ENCODE data around the gene GBX2. TPM values are rescaled to one million over a fixed set of nuclear protein-coding genes. Genes with fewer than 3 reads are reported as not detected.

Gene GBX2
- total RNA-seq, 1 donor from 2014 or later: not detected

DNA sequence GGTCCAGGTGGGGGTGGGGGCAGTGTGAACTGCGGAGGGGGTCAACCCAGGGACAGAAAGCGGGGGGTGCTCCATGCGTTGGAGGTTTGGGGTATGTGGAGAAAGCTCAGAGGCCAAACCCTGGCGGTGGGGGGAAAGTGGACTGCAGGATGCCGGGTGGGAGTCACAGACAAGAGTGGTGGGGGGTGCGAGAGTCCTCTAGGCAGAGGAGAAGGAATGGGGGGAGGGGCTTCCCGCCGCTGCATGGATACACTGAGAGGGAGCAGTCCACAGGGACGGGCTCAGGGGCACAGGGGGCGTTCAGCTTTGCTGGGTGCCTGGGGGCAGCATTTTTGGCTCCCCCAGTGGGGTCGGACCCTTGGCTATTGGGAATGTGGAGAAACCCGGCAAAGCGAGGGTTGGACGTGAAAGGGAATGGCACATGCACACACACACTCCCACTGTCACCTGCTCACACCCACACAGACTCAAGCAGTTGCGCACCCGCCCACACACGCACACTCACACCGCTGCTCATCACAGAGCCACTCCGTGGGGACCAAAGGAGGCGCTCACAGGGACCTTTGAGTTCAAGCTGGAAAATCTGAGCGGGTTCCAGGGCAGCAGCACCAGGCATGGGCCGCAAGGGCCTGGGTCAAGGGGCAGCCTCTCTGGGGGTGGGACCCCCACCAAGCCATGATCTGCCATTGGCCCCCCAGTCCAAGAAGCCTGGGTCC is 7.7 kb downstream of the GBX2 start:
- H3K4me3 ChIP-seq: no peak overlapping the region

DNA sequence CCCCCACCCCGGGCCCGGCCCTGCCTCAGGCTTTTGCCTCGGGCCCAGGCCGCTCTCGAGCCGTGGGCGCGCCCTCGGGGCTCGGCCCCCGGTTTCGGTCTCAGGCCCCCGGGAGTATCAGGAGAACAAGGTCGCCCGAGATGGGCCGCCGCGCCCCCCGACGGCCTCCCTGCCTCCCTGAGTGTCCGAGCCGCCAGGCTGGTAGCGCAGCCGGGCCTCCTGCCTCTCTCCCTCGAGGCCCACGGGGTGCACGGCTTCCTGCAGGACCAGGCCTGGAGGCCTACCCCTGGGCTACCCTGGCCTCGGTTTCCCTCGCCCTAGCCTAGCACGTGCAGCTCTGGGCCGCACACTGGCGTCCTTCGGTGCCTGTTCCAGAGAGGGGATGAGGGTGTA is 8.4 kb downstream of the GBX2 start:
- Histone ChIP-seq H3K4me3 (no peak overlapping the region), H3K4me1 (peaks cover 17% of the 10 kb centered on the region), H3K9me3 (no peaks in the 10 kb centered on the region), H3K27ac (no peak overlapping the region), H3K36me3 (no peaks in the 10 kb centered on the region), H3K27me3 (ENCODE audit: low read depth) (peaks cover 60% of the 10 kb centered on the region)
- intact Hi-C loops (cut with DNase I): no loop called here
- ATAC-seq (no peak), DNase-seq (no peak)
- TF ChIP-seq, protein P1, sequence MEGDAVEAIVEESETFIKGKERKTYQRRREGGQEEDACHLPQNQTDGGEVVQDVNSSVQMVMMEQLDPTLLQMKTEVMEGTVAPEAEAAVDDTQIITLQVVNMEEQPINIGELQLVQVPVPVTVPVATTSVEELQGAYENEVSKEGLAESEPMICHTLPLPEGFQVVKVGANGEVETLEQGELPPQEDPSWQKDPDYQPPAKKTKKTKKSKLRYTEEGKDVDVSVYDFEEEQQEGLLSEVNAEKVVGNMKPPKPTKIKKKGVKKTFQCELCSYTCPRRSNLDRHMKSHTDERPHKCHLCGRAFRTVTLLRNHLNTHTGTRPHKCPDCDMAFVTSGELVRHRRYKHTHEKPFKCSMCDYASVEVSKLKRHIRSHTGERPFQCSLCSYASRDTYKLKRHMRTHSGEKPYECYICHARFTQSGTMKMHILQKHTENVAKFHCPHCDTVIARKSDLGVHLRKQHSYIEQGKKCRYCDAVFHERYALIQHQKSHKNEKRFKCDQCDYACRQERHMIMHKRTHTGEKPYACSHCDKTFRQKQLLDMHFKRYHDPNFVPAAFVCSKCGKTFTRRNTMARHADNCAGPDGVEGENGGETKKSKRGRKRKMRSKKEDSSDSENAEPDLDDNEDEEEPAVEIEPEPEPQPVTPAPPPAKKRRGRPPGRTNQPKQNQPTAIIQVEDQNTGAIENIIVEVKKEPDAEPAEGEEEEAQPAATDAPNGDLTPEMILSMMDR (IDR thresholded peaks at IDR 0.05): no peak

More for the DNA sequence above, 7.7 kb downstream of the GBX2 start:
- Histone ChIP-seq H3K36me3 (no peaks in the 10 kb centered on the region), H3K27ac (no peak overlapping the region), H3K9me3 (no peaks in the 10 kb centered on the region), H3K4me1 (peaks cover 20% of the 10 kb centered on the region), H3K27me3 (ENCODE audit: low read depth) (peaks cover 68% of the 10 kb centered on the region)
- DNase-seq (no peak), ATAC-seq (no peak)
- intact Hi-C loops (cut with DNase I): no loop called here
- TF ChIP-seq, protein P1 (IDR thresholded peaks at IDR 0.05): no peak

DNA sequence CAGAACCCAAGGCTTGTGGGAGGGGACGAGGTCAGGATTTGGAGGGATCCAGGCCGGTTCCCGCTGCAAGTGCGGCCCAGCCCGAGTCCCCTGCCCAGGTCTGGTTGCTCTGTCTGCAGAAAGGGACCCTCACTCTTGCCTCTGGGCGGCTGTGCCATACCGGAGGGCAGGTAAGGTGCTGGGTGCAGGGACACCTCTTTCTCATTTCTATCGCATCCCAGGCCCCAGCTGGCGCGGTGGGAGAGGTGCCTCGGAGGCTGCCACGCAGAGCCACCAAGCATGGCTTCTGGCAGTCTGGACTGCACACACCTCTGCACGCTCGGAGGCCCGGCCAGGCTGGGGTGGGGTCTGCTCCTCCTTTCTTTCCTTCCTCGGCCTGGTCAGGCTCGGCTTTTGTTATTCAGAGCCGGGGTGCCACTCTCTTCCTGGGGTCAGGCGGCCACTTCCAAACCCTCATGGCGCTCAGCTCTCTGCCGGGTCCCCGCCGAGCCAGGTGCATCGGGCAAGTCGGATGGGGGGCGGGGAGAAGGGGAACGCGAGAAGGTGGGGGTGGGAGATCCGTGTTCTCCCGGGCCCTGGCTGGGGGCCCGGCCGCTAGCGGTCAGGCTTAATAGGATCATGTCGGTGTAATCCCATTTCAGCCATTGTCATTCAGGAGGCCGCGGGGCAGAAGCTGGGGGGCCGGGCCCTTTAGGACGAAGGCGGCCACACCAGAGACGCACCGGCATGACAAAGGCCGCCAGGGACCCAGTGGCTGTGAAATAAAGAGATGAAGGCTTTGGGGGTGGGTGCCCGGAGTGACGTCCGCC is 9.0 kb downstream of the GBX2 start:
- Histone ChIP-seq H3K27ac (no peak overlapping the region), H3K4me3 (no peak overlapping the region), H3K36me3 (no peaks in the 10 kb centered on the region), H3K27me3 (ENCODE audit: low read depth) (peaks cover 54% of the 10 kb centered on the region), H3K9me3 (no peaks in the 10 kb centered on the region), H3K4me1 (peaks cover 11% of the 10 kb centered on the region)
- ATAC-seq: no peak
- intact Hi-C loops (cut with DNase I): no loop called here
- TF ChIP-seq, protein P1 (IDR thresholded peaks at IDR 0.05): no peak
- DNase-seq: no peak

DNA sequence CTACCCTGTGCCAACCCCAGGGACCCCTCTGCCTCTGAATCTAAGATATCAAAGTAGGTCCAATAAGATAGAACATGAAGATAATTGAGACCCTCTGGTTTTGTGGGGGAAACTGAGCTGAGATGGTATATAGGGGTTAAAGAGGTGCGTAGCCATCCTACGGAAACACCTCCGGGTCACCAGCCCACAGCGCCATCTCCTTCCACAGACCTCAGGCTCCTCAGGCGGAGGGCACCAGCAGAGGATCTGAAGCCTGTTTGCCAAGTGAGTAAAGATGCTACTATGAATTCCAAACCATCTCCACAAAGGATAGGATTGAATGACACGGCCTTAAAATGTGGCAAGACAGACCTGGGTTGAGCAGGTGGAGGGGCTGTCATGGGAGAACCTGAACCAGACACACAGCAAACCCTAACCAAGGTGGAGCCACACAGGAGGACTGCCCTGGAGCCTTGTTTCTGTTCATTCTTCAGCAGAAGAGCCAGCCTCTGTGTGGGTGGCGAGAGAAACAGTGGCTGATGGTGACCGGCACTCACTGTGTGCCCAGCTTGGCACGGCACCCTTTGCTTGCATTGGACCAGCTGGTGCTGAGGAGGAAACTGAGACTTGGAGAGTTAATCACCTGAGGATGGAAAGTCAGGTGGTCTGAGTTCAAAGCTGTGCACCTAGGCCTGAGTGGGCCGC is 10.2 kb downstream of the GBX2 start:
- TF ChIP-seq, protein P1 (IDR thresholded peaks at IDR 0.05): no peak
- Histone ChIP-seq H3K9me3 (peaks cover 4% of the 10 kb centered on the region), H3K27ac (no peak overlapping the region), H3K27me3 (ENCODE audit: low read depth) (peaks cover 42% of the 10 kb centered on the region), H3K4me3 (no peak overlapping the region), H3K4me1 (no peaks in the 10 kb centered on the region), H3K36me3 (no peaks in the 10 kb centered on the region)
- DNase-seq (no peak), ATAC-seq (no peak)
- intact Hi-C loops (cut with DNase I): no loop called here

DNA sequence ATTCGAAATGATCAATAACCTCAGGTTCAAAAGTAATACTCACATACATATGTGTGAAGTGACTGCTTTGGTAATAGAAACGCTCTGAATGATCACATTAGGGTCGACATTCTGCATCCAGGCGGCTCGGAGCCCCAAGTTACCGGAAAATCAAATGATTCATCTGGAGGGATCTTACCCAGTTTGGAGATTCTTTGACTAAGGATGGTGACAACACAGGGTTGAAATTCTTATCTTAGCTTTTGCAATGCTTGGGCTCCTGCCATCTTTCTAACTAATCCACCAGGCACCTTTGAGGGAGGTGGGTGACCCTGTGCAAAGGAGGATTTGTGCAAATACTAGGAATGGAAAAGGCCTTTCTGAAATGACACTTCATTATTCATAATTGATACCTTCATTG is 10.8 kb downstream of the GBX2 start:
- Histone ChIP-seq H3K9me3 (peaks cover 9% of the 10 kb centered on the region), H3K27me3 (ENCODE audit: low read depth) (peaks cover 36% of the 10 kb centered on the region), H3K36me3 (no peaks in the 10 kb centered on the region), H3K4me3 (no peak overlapping the region), H3K4me1 (no peaks in the 10 kb centered on the region), H3K27ac (no peak overlapping the region)
- DNase-seq (no peak), ATAC-seq (no peak)
- TF ChIP-seq, protein P1 (IDR thresholded peaks at IDR 0.05): no peak
- intact Hi-C loops (cut with DNase I): no loop called here
